Sigmoid colon (tissue), 7 donors: ENCODE results near the gene CARMIL1. TPM values are rescaled to one million over a fixed set of nuclear protein-coding genes. Genes with fewer than 3 reads are reported as not detected.
A peak's percentile ranks its signal among the peaks of the same experiment; 100 is the strongest.

Experiments used
- DNase-seq: peaks from one replicate; pipeline ENCODE4 v3.0.0-alpha.2; 2019
- H3K27ac ChIP-seq, 4 donors: fragments of 200-600 bp; sonication (generic); one replicate each; pipeline ENCODE4 v1.5.1; 2016 to 2019; ENCODE audit warnings: mild to moderate bottlenecking in 1 of 4
- H3K27me3 ChIP-seq, 3 donors: fragments of 200-600 bp; sonication (generic); one replicate each; pipeline ENCODE4 v1.5.1; 2019; ENCODE audit warnings: mild to moderate bottlenecking in 1 of 3
- H3K36me3 ChIP-seq, 4 donors: fragments of 200-600 bp; sonication (generic); one replicate each; pipeline ENCODE4 v1.5.1; 2016 to 2019
- H3K4me1 ChIP-seq, 4 donors: fragments of 200-600 bp; sonication (generic); one replicate each; pipeline ENCODE4 v1.5.1; 2017 to 2019
- H3K4me3 ChIP-seq, 4 donors: fragments of 200-600 bp; sonication (generic); one replicate each; pipeline ENCODE4 v1.5.1; 2017 to 2019; ENCODE audit warnings: mild to moderate bottlenecking in 2 of 4, moderate library complexity in 1 of 4
- H3K9me3 ChIP-seq, 4 donors: fragments of 200-600 bp in 3 of 4; sonication (generic) in 3 of 4; one replicate each; pipeline versions ENCODE4 v1.5.1 to v1.6.1; 2013 to 2019
- CTCF ChIP-seq, 4 experiments: fragments of 450-650 bp in 3 of 4; fragments of 200-600 bp in 1 of 4; IDR thresholded peaks; one replicate each; pipeline ENCODE4 v1.5.1; 2016 to 2019; ENCODE audit warnings: antibody characterized with exemption in 4 of 4, mild to moderate bottlenecking in 3 of 4, moderate library complexity in 2 of 4
- EP300 ChIP-seq, 4 donors: sonication (generic); formaldehyde crosslinking; IDR thresholded peaks; one replicate each; pipeline ENCODE4 v1.6.1; 2017; ENCODE audit warnings: antibody characterized with exemption in 4 of 4
- POLR2A ChIP-seq, 2 donors: fragments of 450-650 bp; IDR thresholded peaks; one replicate each; pipeline ENCODE4 v1.6.1; 2016; ENCODE audit warnings: antibody characterized with exemption in 2 of 2, mild to moderate bottlenecking in 2 of 2, moderate library complexity in 2 of 2
- POLR2AphosphoS5 ChIP-seq, 4 donors: sonication (generic); formaldehyde crosslinking; IDR thresholded peaks; one replicate each; pipeline ENCODE4 v1.6.1; 2017; ENCODE audit warnings: antibody characterized with exemption in 4 of 4
- WGBS, 2 donors: extraction: QIAGEN DNeasy Blood & Tissue Kit; methylation state at CpG; one replicate each; pipeline ENCODE4 v1.1.7; 2013; 5-methylcytosine and 5-hydroxymethylcytosine counted together
- intact Hi-C: fragments of 100-400 bp; cut with DNase I; formaldehyde crosslinking; loops from one replicate; pipeline ENCODE4 v1.15.1; 2023
- polyA plus RNA-seq, 3 donors: library from polyadenylated mRNA; stranded (reverse); fragments of 200-250 nt; gene quantifications; one replicate each; pipeline ENCODE4 v1.2.3, GENCODE V29; 2013
- total RNA-seq, 4 donors: library from RNA; depleted of rRNA; stranded (reverse); fragments of >200 nt; gene quantifications; one replicate each; pipeline ENCODE4 v1.1.0, GENCODE V29; 2016
- donor health status: healthy with polysubstance abuse.
- donor health status: Bipolar disorder and iron deficiency.
- donor health status: healthy.

Gene CARMIL1
- total and polyA plus RNA-seq, 7 donors, result 3.4 to 24.0 (median 8.2) TPM

- Histone ChIP-seq H3K27ac (no peak overlapping the region), H3K4me1 (peaks cover 0 to 4% (median 0%) of the 10 kb centered on the region in 4 donors), H3K36me3 (no peaks in the 10 kb centered on the region), H3K4me3 (no peak overlapping the region), H3K9me3 (no peaks in the 10 kb centered on the region), H3K27me3 (no peaks in the 10 kb centered on the region)
- intact Hi-C loops, result loop anchor here (5.0 kb wide), 1 partner anchor 203 kb away; no protein-coding TSS in a partner anchor
- TF ChIP-seq POLR2A (IDR thresholded peaks at IDR 0.05) (no peak), CTCF (IDR thresholded peaks at IDR 0.05) (no peak), POLR2AphosphoS5 (IDR thresholded peaks at IDR 0.05) (no peak), EP300 (IDR thresholded peaks at IDR 0.05) (no peak)
- no peak for DNase-seq
Measured at GRCh38 chr6:25414755-25415154, 135.6 kb downstream of the CARMIL1 start.

GRCh38 chr6:25415274-25415673, 136.1 kb downstream of the CARMIL1 start:
- Histone ChIP-seq H3K4me1 (peaks cover 0 to 4% (median 0%) of the 10 kb centered on the region in 4 donors), H3K36me3 (no peaks in the 10 kb centered on the region), H3K27ac (no peak overlapping the region), H3K4me3 (no peak overlapping the region), H3K27me3 (no peaks in the 10 kb centered on the region), H3K9me3 (no peaks in the 10 kb centered on the region)
- 79 to 85% methylated on average over 2 of the region's 2 CpGs for WGBS, 2 donors
- intact Hi-C loops, result no loop called here
- TF ChIP-seq EP300 (IDR thresholded peaks at IDR 0.05), result no peak
- no peak for TF ChIP-seq POLR2AphosphoS5 (IDR thresholded peaks at IDR 0.05)
- no peak for TF ChIP-seq POLR2A (IDR thresholded peaks at IDR 0.05)
- TF ChIP-seq CTCF (IDR thresholded peaks at IDR 0.05), result no peak
- DNase-seq, result no peak

GRCh38 chr6:25415701-25416100, 136.5 kb downstream of the CARMIL1 start:
- TF ChIP-seq CTCF (IDR thresholded peaks at IDR 0.05), result no peak
- no peak for TF ChIP-seq EP300 (IDR thresholded peaks at IDR 0.05)
- no peak for TF ChIP-seq POLR2A (IDR thresholded peaks at IDR 0.05)

GRCh38 chr6:25417046-25417605, 138.0 kb downstream of the CARMIL1 start:
- Histone ChIP-seq H3K36me3 (no peaks in the 10 kb centered on the region), H3K9me3 (no peaks in the 10 kb centered on the region), H3K27me3 (no peaks in the 10 kb centered on the region), H3K4me1 (peaks cover 0 to 4% (median 0%) of the 10 kb centered on the region in 4 donors), H3K4me3 (no peak overlapping the region), H3K27ac (peak overlapping the region in 1 of 4 donors; percentile 0)
- DNase-seq, result no peak
- intact Hi-C loops, result no loop called here
- TF ChIP-seq EP300 (IDR thresholded peaks at IDR 0.05) (no peak), POLR2A (IDR thresholded peaks at IDR 0.05) (no peak), CTCF (IDR thresholded peaks at IDR 0.05) (no peak)
- WGBS, 2 donors, result 91% methylated on average over 2 of the region's 2 CpGs

More at GRCh38 chr6:25415701-25416100, 136.5 kb downstream of the CARMIL1 start:
- Histone ChIP-seq H3K9me3 (no peaks in the 10 kb centered on the region), H3K27ac (no peak overlapping the region), H3K27me3 (no peaks in the 10 kb centered on the region), H3K4me3 (no peak overlapping the region), H3K4me1 (peaks cover 0 to 4% (median 0%) of the 10 kb centered on the region in 4 donors), H3K36me3 (no peaks in the 10 kb centered on the region)
- intact Hi-C loops, result no loop called here
- DNase-seq, result no peak
- 88 to 89% methylated on average over 4 of the region's 4 CpGs for WGBS, 2 donors
